ENCODE data around the gene EPRS1. TPM values are rescaled to one million over a fixed set of nuclear protein-coding genes. Genes with fewer than 3 reads are reported as not detected.
"Not testable (repeated sequence)": the region's sequence is repeated elsewhere in the genome, so short reads cannot be mapped to it uniquely, and the experiment has no call there.

The EPRS1 gene
- 100 to 1,000 TPM; 229 to 301 TPM for total RNA-seq

GRCh38 chr1:220046052-220046930 lies at the start of gene EPRS1:
Gene EPRS1 (minus strand): TSS chr1:220046505. CDS start chr1:220046388, 117 bp downstream.
- Mint-ChIP-seq H3K4me3 (peak within 1 kb of the TSS; percentile 100), H3K27me3 (no peaks in the 10 kb centered on the region), H3K27ac (peak within 1 kb of the TSS; percentile 98), H3K9me3 (ENCODE audit: low read depth) (no peaks in the 10 kb centered on the region), H3K36me3 (ENCODE audit: low read depth) (peaks cover 25% of the 10 kb centered on the region), H3K4me1 (peaks cover 36% of the 10 kb centered on the region)
- ChIA-PET CTCF (no interaction called here), POLR2A (no interaction called here)
- DNase-seq (peak; percentile 96), ATAC-seq (peak; percentile 98)
- intact Hi-C loops (cut with DNase I, micrococcal nuclease) = loop anchor here (1.0 to 5.0 kb wide), 4 partner anchors 43 to 874 kb away; partner anchors contain the start of genes BPNT1 (in 2 of the 2), IARS2 (in 2 of the 2), LYPLAL1 (in 1 of the 2) and RAB3GAP2 (in 1 of the 2)

DNA sequence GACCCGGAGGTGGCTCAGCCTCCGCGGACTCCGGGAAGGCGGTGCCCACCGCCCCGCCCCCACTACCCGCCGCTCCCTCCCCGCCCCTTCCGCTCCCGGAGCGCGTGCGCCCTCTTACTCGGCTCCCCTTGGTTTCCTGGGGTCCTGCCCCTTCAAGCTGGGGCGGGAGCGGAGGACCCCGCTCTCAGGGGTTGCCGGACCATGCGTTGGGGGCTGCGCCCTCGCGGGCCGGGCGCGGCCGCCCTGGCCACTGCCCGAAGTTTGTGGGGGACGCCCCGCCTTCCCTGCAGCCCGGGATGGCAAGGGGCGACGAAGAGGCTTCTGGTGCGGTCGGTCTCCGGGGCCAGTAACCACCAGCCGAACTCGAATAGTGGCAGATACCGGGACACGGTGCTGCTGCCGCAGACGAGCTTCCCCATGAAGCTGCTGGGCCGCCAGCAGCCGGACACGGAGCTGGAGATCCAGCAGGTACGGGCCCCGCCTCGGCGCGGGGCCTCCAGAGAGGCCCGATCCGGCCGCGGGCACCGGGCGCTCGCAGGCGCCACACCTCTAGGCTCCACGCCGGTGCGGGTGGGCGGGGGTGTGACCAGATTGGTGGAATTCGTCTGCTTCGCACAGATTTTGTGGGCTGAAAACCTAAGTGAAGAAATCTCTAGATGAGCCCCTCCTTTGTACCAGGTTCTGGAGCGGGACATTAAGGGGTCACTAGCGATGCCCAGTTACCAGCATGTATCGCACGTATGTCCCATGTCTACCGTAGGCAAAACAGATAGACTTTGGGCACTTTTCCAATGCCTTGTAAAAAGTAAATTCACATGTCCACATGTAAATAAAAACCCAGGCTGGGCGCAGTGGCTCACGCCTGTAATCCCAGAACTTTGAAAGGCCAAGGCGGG lies 48.0 kb upstream of the EPRS1 start, which contains the start of gene IARS2:
TSS of gene IARS2 (plus strand) at position 117 of the 896 bp plus-strand sequence. CDS start at position 202, 85 bp downstream.
- CTCF ChIA-PET = interaction anchor here (0.8 to 1.1 kb wide), 2 partner anchors 20 to 23 kb away, joined by 3 to 6 read pairs; no protein-coding TSS in a partner anchor
- H3K27ac Mint-ChIP-seq = peak within 1 kb of the TSS; percentile 31
- DNase-seq (peak; percentile 96), ATAC-seq (peak; percentile 76)
- POLR2A ChIA-PET = no interaction called here
- H3K4me1 Mint-ChIP-seq = peaks cover 20% of the 10 kb centered on the region
- peak within 1 kb of the TSS; percentile 75 for H3K4me3 Mint-ChIP-seq
- H3K36me3 Mint-ChIP-seq (ENCODE audit: low read depth) = peaks cover 14% of the 10 kb centered on the region
- no peaks in the 10 kb centered on the region for H3K27me3 Mint-ChIP-seq
- H3K9me3 Mint-ChIP-seq (ENCODE audit: low read depth) = no peaks in the 10 kb centered on the region
- intact Hi-C loops (cut with DNase I, micrococcal nuclease) = loop anchor here (1.0 to 10.0 kb wide), 3 partner anchors 48 to 181 kb away; partner anchors contain the start of genes EPRS1 (in 2 of the 2) and RAB3GAP2 (in 2 of the 2)

GRCh38 chr1:220093361-220094015 lies 47.2 kb upstream of the EPRS1 start:
- intact Hi-C loops (cut with DNase I, micrococcal nuclease) = loop anchor here (1.0 to 10.0 kb wide), 3 partner anchors 47 to 181 kb away; partner anchors contain the start of genes EPRS1 (in 2 of the 2) and RAB3GAP2 (in 2 of the 2)
- H3K9me3 Mint-ChIP-seq (ENCODE audit: low read depth) = no peaks in the 10 kb centered on the region
- H3K4me3 Mint-ChIP-seq = peak overlapping the region; percentile 26
- peak overlapping the region; percentile 31 for H3K27ac Mint-ChIP-seq
- H3K4me1 Mint-ChIP-seq = peaks cover 21% of the 10 kb centered on the region
- peak; percentile 14 for DNase-seq
- CTCF ChIA-PET = no interaction called here
- peak; percentile 4 for ATAC-seq
- H3K36me3 Mint-ChIP-seq (ENCODE audit: low read depth) = peaks cover 13% of the 10 kb centered on the region
- no peaks in the 10 kb centered on the region for H3K27me3 Mint-ChIP-seq
- POLR2A ChIA-PET = interaction anchor here (0.6 kb wide), 1 partner anchor 55 kb away, joined by 3 read pairs; no protein-coding TSS in a partner anchor

GRCh38 chr1:220092694-220093093 lies 46.4 kb upstream of the EPRS1 start:
- ATAC-seq (no peak), DNase-seq (no peak)
- H3K4me3 Mint-ChIP-seq = no peak overlapping the region
- H3K9me3 Mint-ChIP-seq (ENCODE audit: low read depth) = no peaks in the 10 kb centered on the region
- intact Hi-C loops (cut with DNase I, micrococcal nuclease) = loop anchor here in 1 of 2 experiments (10.0 kb wide), 1 partner anchor 182 kb away; the partner anchor contains the start of gene RAB3GAP2
- no peaks in the 10 kb centered on the region for H3K27me3 Mint-ChIP-seq
- POLR2A ChIA-PET = interaction anchor here (0.6 kb wide), 1 partner anchor 55 kb away, joined by 3 read pairs; no protein-coding TSS in a partner anchor
- CTCF ChIA-PET = interaction anchor here (0.7 to 1.2 kb wide), 3 partner anchors 20 to 111 kb away, joined by 3 to 4 read pairs (median 3); no protein-coding TSS in a partner anchor
- H3K4me1 Mint-ChIP-seq = peaks cover 22% of the 10 kb centered on the region
- H3K27ac Mint-ChIP-seq = no peak overlapping the region
- peaks cover 8% of the 10 kb centered on the region for H3K36me3 Mint-ChIP-seq (ENCODE audit: low read depth)

DNA sequence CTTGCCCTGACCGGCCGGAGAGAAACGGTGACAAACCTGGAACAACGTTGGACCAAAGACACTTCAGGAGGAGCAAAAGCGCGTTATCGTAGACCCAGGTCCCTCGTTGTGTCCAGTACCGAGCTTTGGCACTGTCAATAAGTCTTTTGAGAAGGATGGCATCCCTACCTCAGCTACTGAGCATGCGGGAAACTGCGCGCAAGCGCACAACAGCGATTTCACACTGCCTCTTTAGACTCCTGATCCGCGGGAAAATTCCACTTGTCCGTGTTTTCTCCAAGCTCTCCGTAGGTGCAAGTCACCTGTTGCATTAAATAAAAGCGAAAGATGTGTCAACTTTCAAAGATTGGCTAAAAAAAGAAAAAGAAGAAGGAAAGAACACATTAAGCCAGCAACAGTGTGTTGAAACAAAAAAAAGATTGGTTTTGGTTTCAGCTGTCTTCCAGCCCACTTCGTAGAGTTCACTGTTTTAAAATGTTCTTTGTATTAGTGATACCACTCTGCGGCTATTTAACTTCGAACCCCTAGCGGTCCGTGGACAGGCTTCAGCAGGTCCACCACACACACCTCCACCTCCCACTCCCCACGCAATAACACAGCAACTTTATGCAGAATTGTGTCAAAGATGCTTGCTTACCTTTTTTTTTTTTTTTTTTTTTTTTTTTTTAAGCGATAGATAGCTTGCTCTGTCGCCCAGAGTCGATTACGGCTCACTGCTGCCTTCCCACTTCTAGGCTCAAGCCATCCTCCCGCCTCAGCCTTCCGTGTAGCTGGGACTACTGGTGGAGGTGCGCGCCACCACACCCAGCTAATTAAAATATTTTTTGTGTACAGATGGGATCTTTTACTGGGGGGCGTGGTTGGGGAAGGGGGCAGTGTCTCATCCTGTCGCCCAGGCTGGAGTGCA lies 43.6 kb upstream of the EPRS1 start, which contains the start of gene BPNT1:
TSS of gene BPNT1 (minus strand) at position 139 of the 907 bp plus-strand sequence. CDS start 9,942 bp downstream, outside the sequence.
- DNase-seq (peak; percentile 98), ATAC-seq (peak; percentile 81)
- intact Hi-C loops (cut with DNase I, micrococcal nuclease) = loop anchor here (1.0 to 10.0 kb wide), 4 partner anchors 44 to 1803 kb away; partner anchors contain the start of genes EPRS1 (in 2 of the 2), RAB3GAP2 (in 1 of the 2) and RRP15 (in 1 of the 2)
- POLR2A ChIA-PET = interaction anchor here (0.6 kb wide), 1 partner anchor 47 kb away, joined by 3 read pairs; no protein-coding TSS in a partner anchor
- Mint-ChIP-seq H3K4me1 (peaks cover 10% of the 10 kb centered on the region), H3K4me3 (peak within 1 kb of the TSS; percentile 87), H3K9me3 (ENCODE audit: low read depth) (no peaks in the 10 kb centered on the region), H3K27ac (peak within 1 kb of the TSS; percentile 89), H3K36me3 (ENCODE audit: low read depth) (no peaks in the 10 kb centered on the region), H3K27me3 (no peaks in the 10 kb centered on the region)
- CTCF ChIA-PET = interaction anchor here (0.6 to 1.5 kb wide), 4 partner anchors 45 to 900 kb away, joined by 3 to 5 read pairs (median 3); no protein-coding TSS in a partner anchor

- H3K27me3 Mint-ChIP-seq; H3K4me3 Mint-ChIP-seq; POLR2A ChIA-PET; H3K9me3 Mint-ChIP-seq (ENCODE audit: low read depth); ATAC-seq; H3K4me1 Mint-ChIP-seq; H3K27ac Mint-ChIP-seq; DNase-seq; H3K36me3 Mint-ChIP-seq (ENCODE audit: low read depth): not testable (repeated sequence)
- intact Hi-C loops (cut with DNase I, micrococcal nuclease) = loop anchor here in 1 of 2 experiments (5.0 kb wide), 1 partner anchor 1799 kb away; the partner anchor contains the start of gene RRP15
- CTCF ChIA-PET = interaction anchor here (1.3 kb wide), 1 partner anchor 17 kb away, joined by 5 read pairs; no protein-coding TSS in a partner anchor
Measured at GRCh38 chr1:220086261-220086686, 40.0 kb upstream of the EPRS1 start.

- Mint-ChIP-seq H3K27ac (no peak overlapping the region), H3K36me3 (ENCODE audit: low read depth) (peaks cover 7% of the 10 kb centered on the region), H3K9me3 (ENCODE audit: low read depth) (no peaks in the 10 kb centered on the region), H3K4me1 (peaks cover 2% of the 10 kb centered on the region), H3K4me3 (no peak overlapping the region), H3K27me3 (no peaks in the 10 kb centered on the region)
- ChIA-PET POLR2A (interaction anchor here (0.7 kb wide), 1 partner anchor 43 kb away, joined by 4 read pairs; no protein-coding TSS in a partner anchor), CTCF (interaction anchor here (0.8 kb wide), 1 partner anchor 1860 kb away, joined by 3 read pairs; no protein-coding TSS in a partner anchor)
- intact Hi-C loops (cut with DNase I, micrococcal nuclease) = no loop called here
- no peak for DNase-seq
- no peak for ATAC-seq
Measured at GRCh38 chr1:220084460-220084859, 38.2 kb upstream of the EPRS1 start.

DNA sequence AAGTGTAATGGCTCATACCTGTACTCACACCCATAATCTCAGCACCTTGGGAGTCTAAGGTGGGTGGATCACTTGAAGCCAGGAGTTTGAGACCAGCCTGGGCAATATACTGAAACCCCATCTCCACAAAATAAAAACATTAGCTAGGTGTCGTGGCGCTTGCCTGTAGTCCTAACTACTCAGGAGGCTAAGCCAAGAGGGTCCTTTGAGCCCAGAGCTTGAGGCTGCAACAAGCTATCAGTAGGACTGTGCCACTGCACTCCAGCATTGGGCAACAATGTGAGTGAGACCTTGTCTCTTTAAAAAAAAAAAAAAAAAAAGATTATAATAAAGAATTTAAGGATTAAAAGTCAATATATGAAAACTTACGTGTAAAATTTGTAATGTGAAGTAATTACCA lies 31.6 kb upstream of the EPRS1 start:
- Mint-ChIP-seq H3K27ac (no peak overlapping the region), H3K9me3 (ENCODE audit: low read depth) (no peaks in the 10 kb centered on the region), H3K27me3 (no peaks in the 10 kb centered on the region), H3K4me3 (no peak overlapping the region), H3K4me1 (no peaks in the 10 kb centered on the region), H3K36me3 (ENCODE audit: low read depth) (peaks cover 10% of the 10 kb centered on the region)
- ATAC-seq (peak; percentile 44), DNase-seq (peak; percentile 13)
- intact Hi-C loops (cut with DNase I, micrococcal nuclease) = no loop called here
- POLR2A ChIA-PET = no interaction called here
- CTCF ChIA-PET = interaction anchor here (0.7 to 1.1 kb wide), 2 partner anchors 53 to 165 kb away, joined by 3 to 4 read pairs; no protein-coding TSS in a partner anchor

Data from activated CD4-positive, alpha-beta T cell treated with anti-CD3 and anti-CD28 coated beads for 36 hours (primary cell).